ENCODE data around the gene UBAC1. TPM values are rescaled to one million over a fixed set of nuclear protein-coding genes. Genes with fewer than 3 reads are reported as not detected.

Gene UBAC1
- polyA plus RNA-seq, 1 donor (not counting 4 experiments of a cell fraction or from before 2014, with no cell fraction given), result 50.7 TPM

DNA sequence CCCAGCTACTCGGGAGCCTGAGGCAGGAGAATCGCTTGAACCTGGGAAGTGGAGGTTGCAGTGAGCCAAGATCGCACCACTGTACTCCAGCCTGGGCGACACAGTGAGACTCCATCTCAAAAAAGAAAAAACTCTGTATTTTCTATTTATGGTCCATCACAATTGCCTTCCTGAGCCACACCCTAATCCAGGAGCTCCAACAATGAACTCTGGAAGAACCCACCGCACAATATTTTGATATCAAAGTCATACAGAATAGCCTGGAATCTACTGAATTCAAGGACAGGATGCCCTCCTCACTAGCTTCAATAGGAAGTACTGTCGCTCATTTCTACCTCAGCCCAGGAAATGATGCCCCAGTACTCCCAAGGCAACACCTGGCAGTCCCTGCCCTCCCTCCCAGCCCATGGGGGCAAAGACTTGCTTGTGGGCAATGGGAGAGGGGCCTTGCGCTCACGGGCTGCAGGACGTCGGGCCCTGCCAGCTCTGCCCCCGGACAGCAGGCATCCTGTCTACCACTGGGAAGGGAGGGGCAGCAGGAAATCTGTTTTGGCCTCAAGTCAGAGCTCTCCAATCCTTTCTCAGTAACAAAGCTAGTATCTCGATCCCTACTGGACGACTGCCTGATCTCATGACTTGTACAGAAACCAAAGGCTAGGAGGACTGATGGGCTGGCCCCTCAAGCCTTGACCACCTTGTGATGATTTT, 19.7 kb downstream of the UBAC1 start:
- dilution Hi-C loops (cut with MboI; ENCODE audit: extremely low pct_ligation_motif_present, low sequenced_read_pairs), result no loop called here
- no peak for FAIRE-seq
- H3K27ac ChIP-seq (ENCODE audit: control insufficient read depth, insufficient read depth, low read length), result no peak overlapping the region

DNA sequence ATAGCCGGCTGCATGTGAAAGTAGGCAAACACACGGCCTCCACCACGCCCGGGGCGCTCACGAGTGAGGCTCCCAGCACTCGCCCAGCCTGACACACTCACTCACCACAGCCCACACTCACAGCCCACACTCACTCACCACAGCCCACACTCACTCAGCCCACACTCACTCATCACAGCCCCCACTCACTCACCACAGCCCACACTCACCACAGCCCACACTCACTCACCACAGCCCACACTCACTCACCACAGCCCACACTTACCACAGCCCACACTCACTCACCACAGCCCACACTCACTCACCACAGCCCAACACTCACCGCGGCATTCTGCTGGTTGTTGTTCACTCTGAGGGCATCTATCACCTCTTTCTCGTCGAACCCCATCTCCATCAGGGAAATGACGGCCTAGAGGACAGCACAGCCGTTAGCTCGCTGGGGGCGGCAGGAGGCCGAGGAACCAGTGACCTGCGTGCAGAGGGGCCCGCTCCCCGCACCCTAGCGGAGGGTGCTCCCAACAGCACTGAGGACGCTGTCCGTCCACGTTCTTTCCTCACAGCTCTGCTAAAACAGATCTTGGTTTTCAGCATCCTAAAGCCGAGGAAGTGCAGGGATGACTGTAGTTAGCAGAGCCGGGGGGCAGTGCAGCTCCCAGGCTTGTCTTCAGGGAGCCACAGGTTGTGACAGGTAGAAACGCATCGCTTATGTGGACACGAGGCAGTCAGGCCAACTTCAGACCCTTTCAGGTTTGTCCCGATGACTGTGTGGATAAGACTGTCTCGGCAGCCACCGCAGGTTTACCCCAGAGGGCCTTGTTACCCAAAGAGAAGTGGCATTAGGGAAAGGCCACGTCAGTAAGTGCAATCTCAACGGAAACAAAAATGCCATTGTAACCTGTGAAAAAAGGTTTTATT, 21.6 kb downstream of the UBAC1 start:
- FAIRE-seq (no peak), DNase-seq (ENCODE audit: low read depth, low spot score) (no peak)
- Histone ChIP-seq H3K9me1 (ENCODE audit: control insufficient read depth, extremely low read depth, insufficient read depth, low read length) (no peaks in the 10 kb centered on the region), H3K36me3 (ENCODE audit: control insufficient read depth in 2 of 2, extremely low read depth in 1 of 2, insufficient read depth in 2 of 2, low read length in 2 of 2) (peaks cover 26% of the 10 kb centered on the region in 2 experiments), H4K20me1 (ENCODE audit: control insufficient read depth, extremely low read depth, insufficient read depth, low read length) (no peaks in the 10 kb centered on the region), H3K4me3 (ENCODE audit: control insufficient read depth in 2 of 3, extremely low read depth in 1 of 3, insufficient read depth in 2 of 3, low read depth in 1 of 3, low read length in 3 of 3) (no peak overlapping the region), H3K27me3 (ENCODE audit: control insufficient read depth, extremely low read depth, insufficient read depth, low read length) (no peaks in the 10 kb centered on the region), H2AFZ (ENCODE audit: control insufficient read depth, low read length) (no peak overlapping the region), H3K9ac (ENCODE audit: control insufficient read depth, extremely low read depth, insufficient read depth, low read length) (no peak overlapping the region), H3K79me2 (ENCODE audit: control insufficient read depth, insufficient read depth, low read length) (no peaks in the 10 kb centered on the region), H3K4me1 (ENCODE audit: control insufficient read depth, extremely low read depth, insufficient read depth, low read length) (no peaks in the 10 kb centered on the region), H3K4me2 (ENCODE audit: control insufficient read depth, extremely low read depth, insufficient read depth, low read depth, low read length) (no peak overlapping the region), H3K9me3 (ENCODE audit: control insufficient read depth, low read depth, low read length) (no peaks in the 10 kb centered on the region), H3K27ac (ENCODE audit: control insufficient read depth, insufficient read depth, low read length) (no peak overlapping the region)
- dilution Hi-C loops (cut with MboI; ENCODE audit: extremely low pct_ligation_motif_present, low sequenced_read_pairs), result no loop called here
- TF ChIP-seq EZH2 (IDR thresholded peaks at IDR 0.05; ENCODE audit: low read length), result no peak
- TF ChIP-seq, protein P1, sequence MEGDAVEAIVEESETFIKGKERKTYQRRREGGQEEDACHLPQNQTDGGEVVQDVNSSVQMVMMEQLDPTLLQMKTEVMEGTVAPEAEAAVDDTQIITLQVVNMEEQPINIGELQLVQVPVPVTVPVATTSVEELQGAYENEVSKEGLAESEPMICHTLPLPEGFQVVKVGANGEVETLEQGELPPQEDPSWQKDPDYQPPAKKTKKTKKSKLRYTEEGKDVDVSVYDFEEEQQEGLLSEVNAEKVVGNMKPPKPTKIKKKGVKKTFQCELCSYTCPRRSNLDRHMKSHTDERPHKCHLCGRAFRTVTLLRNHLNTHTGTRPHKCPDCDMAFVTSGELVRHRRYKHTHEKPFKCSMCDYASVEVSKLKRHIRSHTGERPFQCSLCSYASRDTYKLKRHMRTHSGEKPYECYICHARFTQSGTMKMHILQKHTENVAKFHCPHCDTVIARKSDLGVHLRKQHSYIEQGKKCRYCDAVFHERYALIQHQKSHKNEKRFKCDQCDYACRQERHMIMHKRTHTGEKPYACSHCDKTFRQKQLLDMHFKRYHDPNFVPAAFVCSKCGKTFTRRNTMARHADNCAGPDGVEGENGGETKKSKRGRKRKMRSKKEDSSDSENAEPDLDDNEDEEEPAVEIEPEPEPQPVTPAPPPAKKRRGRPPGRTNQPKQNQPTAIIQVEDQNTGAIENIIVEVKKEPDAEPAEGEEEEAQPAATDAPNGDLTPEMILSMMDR (optimal IDR thresholded peaks at IDR 0.05 in 1 of 3, IDR thresholded peaks at IDR 0.05 in 1 of 3, conservative IDR thresholded peaks at IDR 0.05 in 1 of 3; ENCODE audit: extremely low read depth in 1 of 3, insufficient read depth in 2 of 3, low read length in 3 of 3), result no peak

More for the DNA sequence above, 19.7 kb downstream of the UBAC1 start:
- Histone ChIP-seq H3K9me1 (ENCODE audit: control insufficient read depth, extremely low read depth, insufficient read depth, low read length) (no peaks in the 10 kb centered on the region), H3K79me2 (ENCODE audit: control insufficient read depth, insufficient read depth, low read length) (no peaks in the 10 kb centered on the region), H4K20me1 (ENCODE audit: control insufficient read depth, extremely low read depth, insufficient read depth, low read length) (no peaks in the 10 kb centered on the region), H3K27me3 (ENCODE audit: control insufficient read depth, extremely low read depth, insufficient read depth, low read length) (no peaks in the 10 kb centered on the region), H3K9ac (ENCODE audit: control insufficient read depth, extremely low read depth, insufficient read depth, low read length) (no peak overlapping the region), H3K4me3 (ENCODE audit: control insufficient read depth in 2 of 3, extremely low read depth in 1 of 3, insufficient read depth in 2 of 3, low read depth in 1 of 3, low read length in 3 of 3) (no peak overlapping the region), H2AFZ (ENCODE audit: control insufficient read depth, low read length) (no peak overlapping the region), H3K9me3 (ENCODE audit: control insufficient read depth, low read depth, low read length) (no peaks in the 10 kb centered on the region), H3K4me2 (ENCODE audit: control insufficient read depth, extremely low read depth, insufficient read depth, low read depth, low read length) (no peak overlapping the region), H3K4me1 (ENCODE audit: control insufficient read depth, extremely low read depth, insufficient read depth, low read length) (no peaks in the 10 kb centered on the region), H3K36me3 (ENCODE audit: control insufficient read depth in 2 of 2, extremely low read depth in 1 of 2, insufficient read depth in 2 of 2, low read length in 2 of 2) (peaks cover 32 to 35% of the 10 kb centered on the region in 2 experiments)
- no peak for DNase-seq (ENCODE audit: low read depth, low spot score)
- TF ChIP-seq EZH2 (IDR thresholded peaks at IDR 0.05; ENCODE audit: low read length), result no peak
